ENCODE measurements around the gene PRR16.

PRR16 gene

DNA sequence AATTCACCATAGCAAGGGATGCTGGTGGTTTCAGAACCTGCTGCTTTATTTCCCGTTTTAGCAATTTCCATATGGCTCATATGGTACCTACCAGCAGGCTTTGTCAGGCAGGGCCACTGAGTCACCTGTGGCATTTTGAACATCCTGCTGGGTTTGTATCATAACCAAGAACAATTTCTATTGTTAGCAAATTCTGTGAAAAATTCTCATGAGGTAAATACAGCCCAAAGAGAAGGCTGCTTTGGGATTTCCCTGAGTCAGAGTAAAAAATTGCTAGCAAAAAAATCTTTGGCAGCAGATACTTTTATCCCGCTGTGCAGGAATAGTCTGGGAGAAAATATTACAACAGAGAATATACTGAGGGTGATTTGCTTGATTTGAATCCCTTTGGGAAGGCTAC lies 52.7 kb downstream of the PRR16 start:
- no peak for DNase-seq (ENCODE audit: low read depth)

DNA sequence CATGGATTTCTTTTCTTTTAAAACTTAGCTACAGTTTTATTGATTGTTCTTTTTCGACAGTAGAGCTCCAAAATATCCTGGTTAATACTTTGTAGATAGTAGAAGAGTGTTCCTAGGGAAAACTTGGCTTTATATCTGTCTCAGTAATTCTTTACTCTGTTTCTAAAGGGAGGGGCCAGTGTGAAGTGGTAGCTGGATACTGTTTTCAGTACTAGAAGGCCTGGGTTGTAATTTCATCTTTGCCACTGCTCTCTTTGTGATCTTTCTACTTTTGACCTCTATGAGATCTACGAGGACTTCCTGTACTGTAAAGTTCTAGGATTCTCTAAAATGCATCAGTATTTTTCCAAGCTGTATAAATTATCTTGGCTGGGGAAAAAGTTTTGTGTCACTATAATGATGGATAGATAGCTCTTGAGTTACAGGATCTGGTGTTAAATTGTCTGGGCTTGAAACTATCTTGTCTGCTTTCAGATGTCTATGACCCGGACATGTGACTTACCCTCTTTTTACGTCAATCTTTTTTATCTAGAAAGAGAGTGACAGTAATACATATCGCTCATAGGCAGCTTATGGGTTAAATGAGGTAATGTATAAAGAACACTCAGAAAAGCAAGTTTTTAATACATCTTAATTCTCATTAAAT lies 53.6 kb downstream of the PRR16 start:
- no peak for DNase-seq (ENCODE audit: low read depth)

DNA sequence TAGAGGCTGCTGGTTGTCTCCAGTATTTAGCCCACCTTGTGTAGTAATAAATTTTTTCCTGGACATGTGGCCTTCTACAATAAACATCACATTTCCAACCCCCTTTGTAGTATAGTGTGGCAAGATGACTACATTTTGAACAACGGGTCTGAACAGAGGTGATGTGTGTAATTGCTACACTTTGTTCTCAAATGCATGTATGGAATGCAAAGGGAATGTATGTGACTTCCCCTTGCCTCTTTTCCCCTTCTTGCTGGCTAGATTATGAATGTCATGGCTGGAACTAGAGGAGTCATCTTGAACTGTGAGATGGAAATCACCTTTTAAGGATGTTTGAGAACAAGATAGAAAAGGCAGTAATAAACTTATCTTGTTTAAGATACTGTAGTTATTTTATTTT lies 54.5 kb downstream of the PRR16 start:
- DNase-seq (ENCODE audit: low read depth) = no peak

DNA sequence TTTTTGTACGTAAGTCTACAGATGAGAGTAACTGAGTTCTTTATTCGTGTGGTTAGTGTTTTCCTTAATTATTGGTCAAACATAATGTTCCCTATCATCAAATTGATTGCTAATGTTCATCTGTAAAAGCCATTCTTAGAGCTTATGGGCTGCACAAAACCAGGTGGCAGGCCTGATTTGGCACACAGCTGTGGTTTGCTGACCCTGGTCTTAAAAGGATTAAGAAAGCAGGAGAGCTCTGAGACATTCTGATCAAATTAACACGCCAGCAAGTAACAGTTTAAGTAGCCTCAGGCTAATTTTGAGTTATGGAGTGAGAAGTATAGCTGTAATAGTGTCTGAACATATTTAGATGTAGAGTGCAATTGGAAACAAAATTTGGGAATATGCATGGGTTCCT lies 63.2 kb downstream of the PRR16 start:
- no peak for DNase-seq (ENCODE audit: low read depth)

DNA sequence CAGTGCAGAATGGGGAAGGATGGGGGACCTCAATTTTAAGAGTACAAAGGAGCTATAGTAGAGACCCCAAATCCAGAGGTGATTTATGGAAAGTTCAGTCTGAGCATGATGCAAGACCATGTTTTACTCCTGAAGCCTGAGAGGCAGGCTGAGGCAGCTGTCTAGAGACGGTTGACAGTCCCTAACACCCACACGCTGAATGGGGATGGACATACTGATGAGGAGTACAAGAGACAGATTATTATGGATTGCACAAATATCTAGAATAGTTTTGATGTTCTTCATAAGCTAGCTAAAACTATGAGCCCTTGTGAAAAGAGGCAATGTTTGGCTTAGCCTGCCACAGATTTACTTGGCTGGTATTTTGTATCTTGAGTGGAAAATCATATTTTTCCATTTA lies 64.5 kb downstream of the PRR16 start:
- DNase-seq (ENCODE audit: low read depth) = no peak

DNA sequence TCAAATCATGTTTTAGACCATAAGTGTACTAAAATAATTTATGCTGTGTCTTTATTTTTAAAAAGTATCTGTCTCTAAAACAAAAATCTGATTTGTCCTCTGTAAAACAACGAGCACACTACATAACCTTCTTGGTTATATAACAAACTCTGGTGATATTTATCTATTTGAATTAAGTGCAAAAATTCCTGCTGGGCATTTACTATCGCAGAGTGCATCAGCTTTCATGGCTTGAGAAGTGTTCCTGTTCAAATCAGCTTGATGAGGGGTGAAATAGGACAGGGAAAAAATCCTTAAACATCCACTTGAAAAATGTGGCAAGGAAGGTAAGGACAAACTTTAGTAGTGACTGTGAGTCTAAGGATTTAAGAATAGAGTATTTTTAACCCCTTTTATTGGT lies 65.3 kb downstream of the PRR16 start:
- no peak for DNase-seq (ENCODE audit: low read depth)

DNA sequence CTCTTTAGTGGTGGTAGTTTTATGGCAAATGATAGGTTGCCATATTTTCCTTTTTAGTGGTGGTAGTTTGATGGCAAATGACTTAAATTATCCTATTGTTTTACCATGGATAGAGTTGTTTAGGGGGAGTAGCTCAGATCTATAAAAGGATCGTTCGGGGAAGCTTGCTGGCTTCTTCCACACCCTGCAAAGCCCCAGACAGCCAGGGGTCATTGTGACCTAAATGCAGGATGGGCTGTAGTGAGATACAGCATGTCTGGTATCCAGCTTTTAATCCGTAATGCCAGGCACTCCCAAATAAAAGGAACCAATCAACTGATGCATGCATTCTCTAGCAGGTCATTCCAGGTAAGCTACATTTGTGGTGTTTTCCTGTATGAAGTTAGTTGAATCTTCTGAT lies 67.1 kb downstream of the PRR16 start:
- DNase-seq (ENCODE audit: low read depth) = no peak

DNA sequence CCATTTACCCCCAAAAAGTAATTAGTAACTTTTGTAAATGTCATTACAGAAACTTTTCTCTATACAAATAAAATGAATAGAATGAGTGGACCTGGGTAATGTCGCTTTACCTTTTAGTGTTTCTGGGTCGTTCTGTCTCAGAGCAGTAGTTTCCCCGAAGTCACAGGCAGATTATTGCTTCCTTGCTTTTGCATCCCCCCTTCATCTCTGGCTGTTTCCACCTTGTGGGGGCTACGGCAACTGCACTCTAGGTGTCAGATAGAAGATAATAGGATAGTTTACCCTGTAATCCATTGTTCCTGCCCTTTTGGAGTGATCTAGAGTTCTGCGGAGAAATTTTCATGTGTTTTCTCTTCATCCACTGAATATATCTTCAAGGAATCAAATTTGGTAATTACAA lies 68.7 kb downstream of the PRR16 start:
- DNase-seq (ENCODE audit: low read depth) = no peak

DNA sequence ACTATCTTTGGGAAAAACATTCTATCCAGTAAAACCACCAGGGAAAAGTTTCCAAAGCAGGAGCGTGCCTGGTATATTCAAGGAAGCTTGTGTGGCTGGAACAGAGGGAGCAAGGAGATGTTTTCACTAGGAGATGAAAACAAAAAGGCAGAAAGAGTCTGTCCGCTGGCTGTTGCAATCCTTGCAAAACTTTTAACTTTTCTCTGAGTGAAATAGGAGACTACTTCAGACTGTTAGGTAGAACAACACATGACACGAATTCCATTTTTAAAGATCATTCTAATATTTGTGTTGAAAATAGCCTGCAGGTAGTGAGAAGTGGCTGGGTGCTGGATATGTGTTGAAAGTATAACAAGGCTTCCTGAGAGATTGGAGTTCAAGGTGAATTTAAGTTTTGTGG lies 69.5 kb downstream of the PRR16 start:
- no peak for DNase-seq (ENCODE audit: low read depth)

DNA sequence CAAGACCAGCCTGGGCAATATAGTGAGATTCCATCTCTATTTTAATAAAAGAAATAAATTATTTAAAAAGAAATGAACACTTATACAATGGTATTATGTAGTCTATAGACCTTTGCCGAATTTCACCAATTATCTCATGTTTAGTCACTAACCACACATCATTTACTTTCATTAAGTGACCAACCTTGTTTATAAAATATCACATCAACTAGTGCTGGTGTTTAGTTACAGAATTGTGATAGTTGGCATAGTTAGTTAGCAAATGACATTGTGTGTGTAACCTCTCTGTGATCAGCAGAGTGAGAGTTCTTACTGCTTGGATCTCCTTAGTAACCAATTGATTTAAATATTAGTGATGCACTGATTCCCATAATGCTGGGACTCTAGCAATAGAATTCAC lies 71.8 kb downstream of the PRR16 start:
- no peak for DNase-seq (ENCODE audit: low read depth)

DNA sequence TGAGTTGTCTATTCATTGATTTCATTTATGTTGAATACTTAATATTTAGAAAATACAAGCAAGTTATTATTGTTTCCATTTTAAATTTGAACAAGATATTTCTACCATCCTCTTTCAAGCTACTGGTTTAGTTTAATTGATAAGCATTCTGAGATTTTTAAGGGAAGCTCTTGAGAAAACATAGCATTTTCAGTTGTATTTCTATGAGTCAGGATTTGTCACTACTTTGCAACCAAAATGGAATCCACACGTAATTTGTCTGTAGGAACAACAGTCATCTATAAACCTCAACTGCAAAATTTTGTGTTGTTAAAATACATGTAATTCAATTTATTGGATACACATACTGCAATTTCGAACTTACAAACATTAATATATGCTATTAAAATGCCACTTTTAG lies 74.0 kb downstream of the PRR16 start:
- DNase-seq (ENCODE audit: low read depth) = no peak

DNA sequence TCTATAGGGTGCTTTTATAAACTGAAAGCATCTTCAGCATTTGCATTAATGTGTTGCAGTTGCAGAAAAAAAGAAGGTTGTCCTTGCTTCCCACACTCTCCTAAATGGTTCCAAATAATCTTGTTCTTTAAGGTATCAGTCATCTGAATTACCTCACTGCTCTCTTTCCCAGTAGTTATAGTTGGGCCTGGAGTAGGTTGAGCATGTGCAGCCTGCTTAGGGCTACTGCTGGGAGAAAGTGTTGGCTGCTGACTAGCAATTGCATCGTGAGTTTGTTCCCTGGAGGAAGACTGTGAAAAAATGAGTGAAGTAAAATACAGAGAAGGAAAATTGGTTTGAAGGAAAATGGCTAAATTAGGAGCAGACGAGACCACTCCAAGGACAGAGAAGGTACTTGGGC lies 74.5 kb downstream of the PRR16 start:
- no peak for DNase-seq (ENCODE audit: low read depth)

DNA sequence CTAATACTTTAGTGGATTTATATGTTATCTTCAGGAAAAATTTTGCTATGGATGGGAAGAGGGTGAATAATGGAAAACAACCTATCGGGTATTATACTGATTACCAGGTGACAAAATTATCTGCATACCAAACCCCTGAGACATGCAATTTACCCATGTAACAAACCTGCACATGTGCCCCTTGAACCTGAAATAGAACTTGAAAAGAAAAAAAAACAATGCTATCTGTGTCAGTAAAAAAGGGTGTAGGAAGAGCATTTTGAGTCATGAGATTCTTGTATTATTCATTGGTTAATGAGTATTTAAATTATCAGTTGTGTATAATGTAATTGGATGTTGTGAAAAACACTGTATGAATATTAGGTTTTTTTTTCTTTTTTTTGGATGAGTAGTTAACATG lies 75.4 kb downstream of the PRR16 start:
- DNase-seq (ENCODE audit: low read depth) = no peak

DNA sequence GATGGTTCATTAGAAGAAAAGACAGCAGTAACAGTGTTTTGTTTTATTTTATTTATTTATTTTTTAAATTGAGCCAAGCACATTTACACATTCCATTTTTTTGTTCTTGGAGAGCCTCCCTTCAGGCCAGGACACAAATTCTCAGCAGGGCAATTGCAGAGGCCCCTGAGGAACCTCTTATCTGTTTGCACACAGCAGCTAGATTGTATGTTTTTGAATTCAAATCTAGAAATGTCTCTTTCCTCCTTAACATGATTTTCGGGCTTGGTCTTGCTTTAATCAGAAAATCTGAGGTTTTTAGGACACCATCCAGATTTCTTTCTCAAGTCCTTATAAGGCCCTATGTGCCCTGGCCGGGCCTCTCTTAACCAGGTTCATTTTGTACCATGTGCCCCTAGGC lies 76.0 kb downstream of the PRR16 start:
- DNase-seq (ENCODE audit: low read depth) = no peak

DNA sequence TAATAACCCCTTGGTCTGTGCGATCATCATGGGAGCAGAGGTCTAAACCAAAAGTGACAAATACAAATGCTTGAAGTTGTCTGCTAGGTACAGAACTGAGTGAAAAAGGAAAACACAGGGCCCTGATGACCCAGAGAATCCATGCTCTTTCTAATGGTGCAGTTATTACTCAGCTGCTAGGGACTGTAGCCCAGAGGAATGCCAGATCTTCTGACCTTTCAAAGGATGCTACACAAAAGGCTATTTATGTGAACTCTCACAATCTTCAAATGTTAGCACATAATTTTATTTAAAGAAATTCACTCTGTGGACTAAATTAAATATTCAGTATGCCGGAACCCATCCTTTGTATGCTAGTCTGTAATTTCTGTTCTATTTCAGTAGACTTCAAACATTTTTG lies 79.9 kb downstream of the PRR16 start:
- DNase-seq (ENCODE audit: low read depth) = no peak

DNA sequence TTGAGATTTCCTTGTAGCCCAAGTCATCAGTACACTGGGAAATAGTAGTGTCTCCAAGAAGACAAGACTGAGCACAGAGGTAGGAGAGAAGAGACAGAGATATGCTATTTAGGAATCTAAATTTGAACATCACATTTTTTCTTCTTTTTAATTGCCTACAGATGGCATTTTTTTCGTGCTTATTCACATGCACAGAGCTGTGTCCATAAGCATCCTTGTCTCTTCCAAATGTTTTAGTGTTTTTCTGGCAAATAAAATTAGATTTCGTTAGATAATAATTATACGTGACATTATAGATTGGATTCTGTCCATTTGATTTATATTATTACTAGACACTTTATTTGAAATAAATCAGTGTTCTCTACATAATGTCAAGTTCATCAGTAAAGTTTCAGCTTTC lies 80.9 kb downstream of the PRR16 start:
- no peak for DNase-seq (ENCODE audit: low read depth)

DNA sequence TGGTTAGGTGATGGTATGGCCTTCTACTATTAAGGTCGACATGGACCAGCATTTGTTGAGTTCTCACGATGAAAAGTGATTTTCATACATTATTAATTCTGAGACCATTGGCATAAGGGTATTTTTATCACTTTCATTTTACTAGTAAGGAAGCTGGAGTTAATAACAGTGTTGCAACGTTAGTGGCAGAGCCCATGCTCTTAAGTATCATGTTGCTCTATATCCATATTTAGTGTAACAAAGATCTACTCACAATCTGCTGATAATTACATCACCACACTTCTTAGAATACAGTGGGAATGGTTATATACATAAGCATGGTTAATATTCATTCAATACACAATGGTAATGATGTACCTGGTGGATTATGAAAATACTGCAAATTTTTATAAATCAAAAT lies 81.9 kb downstream of the PRR16 start:
- no peak for DNase-seq (ENCODE audit: low read depth)

DNA sequence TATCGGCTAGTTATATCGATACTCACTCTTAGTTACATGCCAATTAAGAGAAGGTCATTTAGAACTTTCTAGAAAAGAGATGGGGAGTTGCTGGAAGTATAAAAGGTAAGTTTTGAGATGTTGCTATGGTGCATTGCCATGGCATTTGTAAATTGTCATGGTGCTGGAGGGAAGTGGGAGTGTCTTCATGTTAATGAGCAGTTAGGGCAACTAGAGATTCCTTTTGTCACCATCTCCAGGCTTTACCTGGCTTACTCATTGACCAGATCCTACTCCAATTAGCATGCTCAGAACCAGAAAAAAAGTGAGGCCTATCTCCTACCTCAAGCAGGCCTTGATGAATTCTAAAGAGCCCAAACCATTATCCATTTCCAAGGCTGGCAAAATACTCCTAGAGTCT lies 82.8 kb downstream of the PRR16 start:
- no peak for DNase-seq (ENCODE audit: low read depth)

DNA sequence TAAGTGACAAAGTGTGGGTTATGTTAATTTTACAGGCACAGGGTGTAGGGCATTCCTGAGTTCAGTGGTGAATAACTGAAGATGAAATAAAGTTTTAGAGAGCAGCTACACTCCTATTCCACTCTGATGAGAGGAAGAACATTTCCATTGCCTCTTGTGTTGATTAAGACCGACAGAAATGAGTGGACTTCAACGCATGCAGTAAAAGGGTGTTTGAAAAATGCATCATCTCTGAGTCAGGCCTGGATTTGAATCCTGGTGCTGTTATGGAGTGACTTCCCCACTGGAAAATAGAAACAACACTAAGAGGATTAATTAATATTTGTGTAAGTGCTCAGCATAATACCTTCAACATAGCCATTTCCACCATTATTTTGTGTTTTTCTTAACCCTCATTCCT lies 86.3 kb downstream of the PRR16 start:
- DNase-seq (ENCODE audit: low read depth) = no peak

DNA sequence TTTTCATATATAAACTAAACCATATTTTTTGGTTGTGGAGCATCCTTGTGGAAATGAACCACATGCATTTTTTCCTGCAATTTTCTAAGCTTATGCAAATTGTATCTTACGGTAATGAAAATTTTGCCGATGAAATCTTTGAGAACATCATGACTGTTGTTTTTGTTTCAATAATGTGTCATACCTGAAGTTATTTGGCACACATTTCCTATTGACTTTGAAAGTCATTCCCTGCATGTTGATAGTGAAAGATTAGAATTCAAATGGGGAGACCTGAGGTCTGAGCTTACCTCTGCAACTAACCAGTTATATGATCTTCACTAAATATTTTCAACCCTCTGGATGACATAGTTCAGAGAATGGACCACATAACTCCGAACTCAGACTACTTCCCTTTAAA lies 88.5 kb downstream of the PRR16 start:
- no peak for DNase-seq (ENCODE audit: low read depth)

DNA sequence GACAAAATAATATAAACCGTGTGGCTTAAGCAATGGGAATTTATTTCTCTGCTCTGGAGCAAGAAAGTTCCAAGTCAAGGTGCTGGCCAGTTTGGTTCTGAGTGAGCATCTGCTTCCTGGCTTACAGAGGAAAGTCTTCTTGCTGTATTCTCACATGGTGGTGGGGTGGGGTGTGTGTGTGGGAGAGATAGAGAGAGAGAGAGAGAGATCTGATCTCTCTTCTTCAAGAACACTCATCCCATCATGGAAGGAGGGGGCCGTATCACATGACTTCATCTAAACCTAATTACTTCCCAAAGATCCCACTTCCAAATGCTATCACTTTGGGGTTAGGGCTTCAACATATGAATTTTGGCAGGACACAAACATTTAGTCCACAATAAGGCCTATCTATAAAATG lies 91.2 kb downstream of the PRR16 start:
- no peak for DNase-seq (ENCODE audit: low read depth)

DNA sequence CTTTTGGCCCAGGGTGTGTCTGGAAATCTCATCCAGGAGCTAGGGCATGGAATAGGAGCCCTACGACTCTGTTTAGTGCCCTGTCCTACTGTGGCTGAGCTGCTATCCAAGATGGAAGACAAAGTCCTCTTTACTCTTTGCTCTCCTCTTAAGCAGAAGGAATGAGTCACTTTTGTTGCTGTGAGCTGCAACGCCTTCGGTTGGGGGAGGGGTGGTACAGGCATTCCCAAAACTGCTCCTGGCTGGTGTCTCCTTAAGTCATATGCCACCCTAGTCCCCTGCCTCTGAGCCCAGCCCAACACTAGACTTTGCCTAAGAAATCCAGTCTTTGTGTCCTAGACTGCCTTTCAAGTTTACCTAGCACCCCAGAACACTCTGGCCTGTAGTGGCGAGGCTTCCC lies 99.9 kb downstream of the PRR16 start:
- no peak for DNase-seq (ENCODE audit: low read depth)

DNA sequence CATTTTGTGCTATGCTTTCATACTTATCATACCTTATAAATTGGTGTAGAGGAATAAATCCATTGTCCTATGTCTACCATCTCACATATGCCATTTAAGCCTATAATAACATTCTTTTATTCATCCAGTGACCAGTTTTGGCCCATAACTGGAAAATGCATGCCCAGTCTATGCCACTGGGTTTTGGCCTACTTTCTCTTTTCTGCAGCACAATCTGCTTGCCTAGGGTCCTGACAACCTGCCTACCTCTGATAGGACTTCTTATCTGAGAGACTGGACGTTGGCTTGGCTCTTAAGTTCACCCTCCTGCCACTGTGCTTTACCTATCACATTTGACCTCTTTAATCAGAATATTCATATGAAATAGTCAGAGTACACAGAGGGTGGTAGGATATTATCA lies 103.0 kb downstream of the PRR16 start:
- no peak for DNase-seq (ENCODE audit: low read depth)

DNA sequence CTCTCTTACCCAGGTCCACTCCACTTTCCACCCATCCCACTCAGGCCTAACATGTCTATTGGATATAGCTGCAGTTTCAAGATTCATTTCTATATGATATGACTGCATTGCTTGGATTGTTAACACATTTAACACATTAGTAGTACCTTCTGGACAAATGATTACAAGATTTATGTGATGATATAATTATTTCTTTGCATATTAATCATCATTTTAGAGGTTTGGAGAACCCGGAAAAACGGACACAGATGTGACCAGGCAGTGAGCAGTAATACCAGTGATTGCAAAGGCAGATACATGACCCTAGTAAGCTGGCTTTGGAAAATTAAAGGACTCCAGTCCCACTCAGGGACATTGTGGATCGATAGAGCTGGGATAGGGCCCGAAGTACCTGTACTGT lies 103.8 kb downstream of the PRR16 start:
- no peak for DNase-seq (ENCODE audit: low read depth)

DNA sequence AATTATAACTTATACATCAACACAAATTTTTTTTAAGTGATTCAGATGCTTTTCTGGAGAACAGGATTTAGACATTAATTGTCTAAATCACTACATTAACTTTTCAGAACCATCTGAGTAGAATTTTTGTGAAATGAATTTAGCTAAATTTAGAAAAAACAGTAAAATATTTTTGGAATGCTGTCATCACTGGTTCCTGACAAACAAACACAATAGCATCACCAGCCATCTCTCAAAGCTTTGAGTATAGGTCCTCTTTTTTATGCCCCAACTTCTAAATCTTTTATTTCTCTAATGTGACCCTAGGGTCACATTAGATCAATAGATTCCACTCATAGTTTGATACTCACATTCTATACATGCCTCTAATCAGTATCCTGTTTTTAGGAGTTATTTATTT lies 104.6 kb downstream of the PRR16 start:
- no peak for DNase-seq (ENCODE audit: low read depth)
